ENCODE data around the gene CAPN10.
"Not testable (repeated sequence)": the region's sequence is repeated elsewhere in the genome, so short reads cannot be mapped to it uniquely, and the experiment has no call there.

The CAPN10 gene

DNA sequence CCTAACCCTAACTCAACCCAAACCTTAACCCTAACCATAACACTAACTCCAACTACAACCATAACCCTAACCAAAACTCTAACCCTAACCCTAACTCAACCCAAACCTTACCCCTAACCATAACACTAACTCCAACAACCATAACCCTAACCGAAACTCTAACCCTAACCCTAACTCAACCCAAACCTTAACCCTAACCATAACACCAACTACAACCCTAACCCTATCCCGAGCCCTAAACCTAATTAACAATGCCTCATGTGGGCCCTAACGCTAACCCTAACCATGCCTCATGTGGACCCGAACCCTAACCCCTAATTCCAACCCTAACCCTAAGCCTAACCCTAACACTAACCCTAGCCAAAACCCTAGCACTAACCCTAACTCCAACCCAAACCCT is 27.2 kb downstream of the CAPN10 start:
- Histone ChIP-seq H3K36me3 (ENCODE audit: insufficient read depth) (no peaks in the 10 kb centered on the region), H3K27me3 (ENCODE audit: insufficient read depth, low read depth) (no peaks in the 10 kb centered on the region), H4K20me1 (ENCODE audit: insufficient read depth) (no peaks in the 10 kb centered on the region), H2AFZ (ENCODE audit: low read depth) (no peak overlapping the region), H3K4me1 (ENCODE audit: low read depth, poor library complexity, severe bottlenecking) (no peaks in the 10 kb centered on the region), H3K27ac (no peak overlapping the region), H3K79me2 (ENCODE audit: insufficient read depth, low read depth) (no peaks in the 10 kb centered on the region), H3K9ac (no peak overlapping the region), H3K4me3 (IDR thresholded peaks at IDR 0.05; ENCODE audit: insufficient read depth, low read depth, low read length) (no peak overlapping the region), H3K4me2 (no peak overlapping the region)
- TF ChIP-seq, protein P1, sequence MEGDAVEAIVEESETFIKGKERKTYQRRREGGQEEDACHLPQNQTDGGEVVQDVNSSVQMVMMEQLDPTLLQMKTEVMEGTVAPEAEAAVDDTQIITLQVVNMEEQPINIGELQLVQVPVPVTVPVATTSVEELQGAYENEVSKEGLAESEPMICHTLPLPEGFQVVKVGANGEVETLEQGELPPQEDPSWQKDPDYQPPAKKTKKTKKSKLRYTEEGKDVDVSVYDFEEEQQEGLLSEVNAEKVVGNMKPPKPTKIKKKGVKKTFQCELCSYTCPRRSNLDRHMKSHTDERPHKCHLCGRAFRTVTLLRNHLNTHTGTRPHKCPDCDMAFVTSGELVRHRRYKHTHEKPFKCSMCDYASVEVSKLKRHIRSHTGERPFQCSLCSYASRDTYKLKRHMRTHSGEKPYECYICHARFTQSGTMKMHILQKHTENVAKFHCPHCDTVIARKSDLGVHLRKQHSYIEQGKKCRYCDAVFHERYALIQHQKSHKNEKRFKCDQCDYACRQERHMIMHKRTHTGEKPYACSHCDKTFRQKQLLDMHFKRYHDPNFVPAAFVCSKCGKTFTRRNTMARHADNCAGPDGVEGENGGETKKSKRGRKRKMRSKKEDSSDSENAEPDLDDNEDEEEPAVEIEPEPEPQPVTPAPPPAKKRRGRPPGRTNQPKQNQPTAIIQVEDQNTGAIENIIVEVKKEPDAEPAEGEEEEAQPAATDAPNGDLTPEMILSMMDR (conservative IDR thresholded peaks at IDR 0.05; ENCODE audit: low read depth, low read length), result no peak

DNA sequence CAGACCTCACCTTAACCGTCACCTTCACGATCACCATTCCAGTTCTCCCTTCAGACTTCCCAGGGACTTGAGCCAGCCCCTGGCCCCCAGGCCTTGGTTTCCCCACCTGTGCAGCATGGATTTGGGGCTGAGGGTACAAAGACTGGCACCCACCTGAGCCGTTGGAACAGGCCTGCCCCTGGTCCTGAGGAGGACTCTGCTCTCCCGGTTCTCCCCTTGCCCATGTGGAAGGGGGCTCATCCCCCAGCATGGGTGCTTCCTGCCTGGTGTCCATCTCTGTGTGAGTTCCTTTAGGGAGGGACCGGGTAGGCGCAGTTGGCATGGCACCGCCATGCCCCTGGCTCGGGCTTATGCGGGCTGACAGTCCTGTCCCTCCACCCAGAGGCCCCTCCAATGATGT is 27.9 kb downstream of the CAPN10 start:
- H3K79me2 ChIP-seq (ENCODE audit: insufficient read depth, low read depth), result no peaks in the 10 kb centered on the region
- H3K4me1 ChIP-seq (ENCODE audit: low read depth, poor library complexity, severe bottlenecking), result no peaks in the 10 kb centered on the region
- H3K27me3 ChIP-seq (ENCODE audit: insufficient read depth, low read depth), result no peaks in the 10 kb centered on the region
- H3K4me3 ChIP-seq (IDR thresholded peaks at IDR 0.05; ENCODE audit: insufficient read depth, low read depth, low read length), result no peak overlapping the region
- no peak overlapping the region for H3K9ac ChIP-seq
- TF ChIP-seq, protein P1 (conservative IDR thresholded peaks at IDR 0.05; ENCODE audit: low read depth, low read length), result no peak
- H3K27ac ChIP-seq, result no peak overlapping the region
- H3K36me3 ChIP-seq (ENCODE audit: insufficient read depth), result no peaks in the 10 kb centered on the region
- H2AFZ ChIP-seq (ENCODE audit: low read depth), result no peak overlapping the region
- H3K4me2 ChIP-seq, result no peak overlapping the region
- no peaks in the 10 kb centered on the region for H4K20me1 ChIP-seq (ENCODE audit: insufficient read depth)

GRCh38 chr2:240615396-240615795 is 28.9 kb downstream of the CAPN10 start:
- TF ChIP-seq, protein P1 (conservative IDR thresholded peaks at IDR 0.05; ENCODE audit: low read depth, low read length), result no peak
- no peak overlapping the region for H3K9ac ChIP-seq
- no peak overlapping the region for H3K27ac ChIP-seq

DNA sequence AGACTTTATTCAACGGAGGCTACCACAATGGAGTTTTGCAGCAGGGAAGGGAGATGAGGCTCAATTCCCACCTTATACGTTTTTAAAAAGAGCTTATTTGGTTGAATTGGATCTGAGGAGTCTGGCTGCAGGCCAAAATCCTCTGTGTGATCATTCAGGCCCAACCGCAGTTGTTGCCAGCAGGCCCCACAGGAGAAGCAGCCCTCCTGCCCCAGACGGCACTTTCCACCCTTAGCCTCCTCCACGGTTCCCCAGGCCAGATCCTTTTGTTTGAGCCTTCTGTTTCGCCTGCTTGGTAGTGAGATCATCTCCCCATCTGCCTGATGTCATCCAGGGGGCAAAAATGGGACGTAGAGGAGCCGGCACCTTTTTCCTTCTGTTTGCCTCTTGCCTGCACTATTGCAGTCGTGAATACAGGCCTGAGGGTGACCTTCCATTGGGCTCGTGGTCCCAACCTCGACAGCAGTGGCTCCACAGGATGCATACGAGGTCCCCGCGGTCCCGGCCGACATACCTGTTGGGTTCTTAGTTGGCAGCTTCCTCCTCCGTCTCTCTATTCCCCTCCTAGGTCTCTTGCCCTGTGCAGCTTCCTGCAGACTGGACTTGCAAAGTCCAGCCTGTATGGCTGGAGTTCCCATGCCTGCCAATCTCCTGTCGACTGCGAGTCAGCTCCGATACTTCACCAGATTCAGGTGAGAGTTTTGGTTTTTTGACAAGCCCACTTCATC is 29.4 kb downstream of the CAPN10 start:
- Histone ChIP-seq H2AFZ (ENCODE audit: low read depth) (no peak overlapping the region), H4K20me1 (ENCODE audit: insufficient read depth) (no peaks in the 10 kb centered on the region), H3K27ac (no peak overlapping the region), H3K4me3 (IDR thresholded peaks at IDR 0.05; ENCODE audit: insufficient read depth, low read depth, low read length) (no peak overlapping the region), H3K4me1 (ENCODE audit: low read depth, poor library complexity, severe bottlenecking) (no peaks in the 10 kb centered on the region), H3K9ac (no peak overlapping the region), H3K27me3 (ENCODE audit: insufficient read depth, low read depth) (no peaks in the 10 kb centered on the region), H3K4me2 (no peak overlapping the region), H3K36me3 (ENCODE audit: insufficient read depth) (no peaks in the 10 kb centered on the region), H3K79me2 (ENCODE audit: insufficient read depth, low read depth) (no peaks in the 10 kb centered on the region)
- TF ChIP-seq, protein P1 (conservative IDR thresholded peaks at IDR 0.05; ENCODE audit: low read depth, low read length), result no peak

More at GRCh38 chr2:240615396-240615795, 28.9 kb downstream of the CAPN10 start:
- no peak overlapping the region for H2AFZ ChIP-seq (ENCODE audit: low read depth)
- no peaks in the 10 kb centered on the region for H3K79me2 ChIP-seq (ENCODE audit: insufficient read depth, low read depth)
- H3K4me2 ChIP-seq, result no peak overlapping the region
- no peaks in the 10 kb centered on the region for H4K20me1 ChIP-seq (ENCODE audit: insufficient read depth)
- no peaks in the 10 kb centered on the region for H3K27me3 ChIP-seq (ENCODE audit: insufficient read depth, low read depth)
- no peak overlapping the region for H3K4me3 ChIP-seq (IDR thresholded peaks at IDR 0.05; ENCODE audit: insufficient read depth, low read depth, low read length)
- no peaks in the 10 kb centered on the region for H3K4me1 ChIP-seq (ENCODE audit: low read depth, poor library complexity, severe bottlenecking)
- H3K36me3 ChIP-seq (ENCODE audit: insufficient read depth), result no peaks in the 10 kb centered on the region

- not testable (repeated sequence) for H2AFZ ChIP-seq (ENCODE audit: low read depth); H3K79me2 ChIP-seq (ENCODE audit: insufficient read depth, low read depth); H3K4me1 ChIP-seq (ENCODE audit: low read depth, poor library complexity, severe bottlenecking); H3K4me3 ChIP-seq (IDR thresholded peaks at IDR 0.05; ENCODE audit: insufficient read depth, low read depth, low read length); H3K27me3 ChIP-seq (ENCODE audit: insufficient read depth, low read depth); H3K36me3 ChIP-seq (ENCODE audit: insufficient read depth); H3K9ac ChIP-seq; H3K4me2 ChIP-seq; H3K27ac ChIP-seq; H4K20me1 ChIP-seq (ENCODE audit: insufficient read depth)
These were observed 30.5 kb downstream of the CAPN10 start for GRCh38 chr2:240616860-240617666.

Data from KMS-11 (cell line).